Measurements from ENCODE around the gene RIMS4. TPM values are rescaled to one million over a fixed set of nuclear protein-coding genes. Genes with fewer than 3 reads are reported as not detected.
A peak's percentile ranks its signal among the peaks of the same experiment; 100 is the strongest.
"Not testable (repeated sequence)": the region's sequence is repeated elsewhere in the genome, so short reads cannot be mapped to it uniquely, and the experiment has no call there.

The RIMS4 gene
- total RNA-seq, 2 donors from 2014 or later, result 0.47 to 1.5 TPM

GRCh38 chr20:44768256-44768655 lies 42.1 kb downstream of the RIMS4 start:
- no peak for DNase-seq (ENCODE audit: low spot score)
- no peaks in the 10 kb centered on the region for H3K27me3 ChIP-seq

GRCh38 chr20:44765701-44766347 lies 44.5 kb downstream of the RIMS4 start:
- Histone ChIP-seq H3K4me1 (peaks cover 0 to 21% of the 10 kb centered on the region in 2 donors), H3K9me3 (no peaks in the 10 kb centered on the region), H3K27me3 (no peaks in the 10 kb centered on the region), H3K36me3 (no peaks in the 10 kb centered on the region), H3K4me3 (no peak overlapping the region), H3K27ac (no peak overlapping the region)
- TF ChIP-seq CTCF (IDR thresholded peaks at IDR 0.05), result no peak
- no peak for DNase-seq (ENCODE audit: low spot score)

More at GRCh38 chr20:44768256-44768655, 42.1 kb downstream of the RIMS4 start:
- Histone ChIP-seq H3K9me3 (no peaks in the 10 kb centered on the region), H3K27ac (no peak overlapping the region), H3K4me3 (no peak overlapping the region), H3K36me3 (no peaks in the 10 kb centered on the region), H3K4me1 (peaks cover 0 to 2% of the 10 kb centered on the region in 2 donors)
- TF ChIP-seq CTCF (IDR thresholded peaks at IDR 0.05), result no peak

GRCh38 chr20:44765091-44765490 lies 45.3 kb downstream of the RIMS4 start:
- Histone ChIP-seq H3K4me1 (peaks cover 0 to 21% of the 10 kb centered on the region in 2 donors), H3K27ac (no peak overlapping the region), H3K4me3 (no peak overlapping the region), H3K27me3 (no peaks in the 10 kb centered on the region), H3K36me3 (no peaks in the 10 kb centered on the region), H3K9me3 (no peaks in the 10 kb centered on the region)
- no peak for TF ChIP-seq CTCF (IDR thresholded peaks at IDR 0.05)
- no peak for DNase-seq (ENCODE audit: low spot score)

- not testable (repeated sequence) for H3K9me3 ChIP-seq; H3K36me3 ChIP-seq; H3K27ac ChIP-seq; H3K4me3 ChIP-seq; DNase-seq (ENCODE audit: low spot score); H3K27me3 ChIP-seq
- peaks cover 0 to 21% of the 10 kb centered on the region in 2 donors for H3K4me1 ChIP-seq
Measured at GRCh38 chr20:44763798-44764197, 46.5 kb downstream of the RIMS4 start.

GRCh38 chr20:44762466-44763140 lies 47.7 kb downstream of the RIMS4 start:
- Histone ChIP-seq H3K4me3 (no peak overlapping the region), H3K27me3 (no peaks in the 10 kb centered on the region), H3K9me3 (no peaks in the 10 kb centered on the region), H3K27ac (peak overlapping the region; percentile 47 to 65), H3K4me1 (peaks cover 0 to 21% of the 10 kb centered on the region in 2 donors), H3K36me3 (no peaks in the 10 kb centered on the region)
- no peak for TF ChIP-seq CTCF (IDR thresholded peaks at IDR 0.05)
- DNase-seq (ENCODE audit: low spot score), result no peak

GRCh38 chr20:44761423-44761822 lies 48.9 kb downstream of the RIMS4 start:
- Histone ChIP-seq H3K4me1 (peaks cover 0 to 21% of the 10 kb centered on the region in 2 donors), H3K36me3 (no peaks in the 10 kb centered on the region), H3K27ac (peak overlapping the region; percentile 47 to 65), H3K4me3 (no peak overlapping the region), H3K9me3 (no peaks in the 10 kb centered on the region), H3K27me3 (no peaks in the 10 kb centered on the region)
- no peak for DNase-seq (ENCODE audit: low spot score)
- no peak for TF ChIP-seq CTCF (IDR thresholded peaks at IDR 0.05)

All from right atrium auricular region (tissue), 2 donors.